HCT116 (cell line): ENCODE measurements around the gene DNAAF8. TPM values are rescaled to one million over a fixed set of nuclear protein-coding genes. Genes with fewer than 3 reads are reported as not detected.

Experiments
- ATAC-seq: fragments of 200-7000 bp; cut with Tn5 transposase; 2 replicates; pipeline ENCODE4 v1.9.1; 2020; ENCODE audit warnings: mild to moderate bottlenecking, moderate library complexity
- BruUV-seq: library from RNA; stranded (reverse); fragments of 400-500 nt; replicated peaks from 2 replicates; lab custom pipeline; 2021; lab: Mats Ljungman, UMichigan
- CTCF ChIA-PET: fragments of 300-600 bp; sonication (Branson Sonifier 250); formaldehyde crosslinking; loops from one replicate; lab custom pipeline; 2021; ENCODE audit warnings: antibody characterized with exemption; lab: Charles Lee
- POLR2A ChIA-PET: fragments of 300-600, 350-600 bp; sonication (Branson Sonifier 250); formaldehyde crosslinking; loops from one replicate; lab custom pipeline; 2021; ENCODE audit warnings: antibody characterized with exemption; lab: Charles Lee
- RAD21 ChIA-PET, 2 experiments: fragments of 300-600 bp; sonication (Branson Sonifier 250); formaldehyde crosslinking; loops; one replicate each; lab custom pipeline; 2023; ENCODE audit warnings: low total read pairs in 2 of 2; ENCODE audit not compliant: uncharacterized antibody in 2 of 2, unreplicated experiment in 2 of 2, low non-redundant PET in 1 of 2; lab: Charles Lee
- DNase-seq: peaks from one replicate; pipeline ENCODE4 v3.0.0-alpha.2; 2010; ENCODE audit warnings: low read depth, low spot score
- H2AFZ ChIP-seq: fragments of 200-600 bp; shearing (Covaris generic), sonication (generic); 2 replicates; pipeline ENCODE4 v1.6.1; 2017; ENCODE audit warnings: low read depth, mixed run types, mixed read lengths, antibody characterized with exemption, low read length; ENCODE audit not compliant: poor library complexity, severe bottlenecking
- H3K27ac ChIP-seq: 2 replicates; pipeline ENCODE4 v1.5.1; 2012; ENCODE audit warnings: low read depth, low read length
- H3K27me3 ChIP-seq: fragments of 200-600 bp; sonication (generic); 2 replicates; pipeline ENCODE4 v1.6.1; 2016; ENCODE audit warnings: mixed run types, low read length, mixed read lengths; ENCODE audit not compliant: insufficient read depth
- H3K36me3 ChIP-seq, 2 experiments: fragments of 200-500 bp in 1 of 2; fragments of 200-600 bp in 1 of 2; sonication (Bioruptor generic) in 1 of 2; sonication (generic) in 1 of 2; 2 replicates each; pipeline versions ENCODE4 v1.5.1 to v1.6.1; 2014 to 2016; ENCODE audit warnings: low read length in 2 of 2, inconsistent platforms in 1 of 2, mixed read lengths in 1 of 2, mixed run types in 1 of 2; ENCODE audit not compliant: insufficient read depth in 2 of 2, control insufficient read depth in 1 of 2
- H3K4me1 ChIP-seq, 2 experiments: fragments of 200-600 bp in 1 of 2; sonication (generic) in 1 of 2; 2 replicates each; pipeline versions ENCODE4 v1.5.1 to v1.6.1; 2012 to 2017; ENCODE audit warnings: low read length in 2 of 2, inconsistent platforms in 1 of 2, mild to moderate bottlenecking in 1 of 2, mixed read lengths in 1 of 2, mixed run types in 1 of 2, moderate library complexity in 1 of 2; ENCODE audit not compliant: insufficient read depth in 2 of 2, control insufficient read depth in 1 of 2
- H3K4me2 ChIP-seq: fragments of 200-600 bp; sonication (generic); 2 replicates; pipeline ENCODE4 v1.6.1; 2017; ENCODE audit warnings: mixed run types, low read length, mixed read lengths
- H3K4me3 ChIP-seq, 2 experiments: fragments of 200-600 bp in 1 of 2; sonication (generic) in 1 of 2; replicated peaks in 1 of 2; 2 replicates each; pipeline ENCODE4 v1.5.1; 2011 to 2016; ENCODE audit warnings: low read length in 2 of 2, control low read depth in 1 of 2, low read depth in 1 of 2, mild to moderate bottlenecking in 1 of 2, mixed read lengths in 1 of 2, mixed run types in 1 of 2
- H3K79me2 ChIP-seq: fragments of 200-600 bp; sonication (generic); 2 replicates; pipeline ENCODE4 v1.6.1; 2017; ENCODE audit warnings: mild to moderate bottlenecking, mixed run types, low read length, moderate library complexity, mixed read lengths; ENCODE audit not compliant: insufficient read depth
- H3K9ac ChIP-seq: fragments of 200-600 bp; sonication (generic); 2 replicates; pipeline ENCODE4 v1.6.1; 2016; ENCODE audit warnings: low read length, mixed read lengths
- H3K9me2 ChIP-seq: fragments of 200-600 bp; sonication (generic), shearing (Covaris generic); 2 replicates; pipeline ENCODE4 v1.6.1; 2017; ENCODE audit warnings: mixed run types, mild to moderate bottlenecking, moderate library complexity; ENCODE audit not compliant: insufficient read depth
- H3K9me3 ChIP-seq, 2 experiments: fragments of 200-500 bp in 1 of 2; fragments of 200-600 bp in 1 of 2; sonication (Bioruptor generic) in 1 of 2; sonication (generic) in 1 of 2; 2 replicates each; pipeline ENCODE4 v1.6.1; 2014 to 2017; ENCODE audit warnings: low read length in 2 of 2, mixed read lengths in 2 of 2, inconsistent platforms in 1 of 2, low read depth in 1 of 2, mild to moderate bottlenecking in 1 of 2, mixed run types in 1 of 2, moderate library complexity in 1 of 2; ENCODE audit not compliant: control insufficient read depth in 1 of 2, insufficient read depth in 1 of 2
- H4K20me1 ChIP-seq: fragments of 200-600 bp; sonication (generic), shearing (Covaris generic); 2 replicates; pipeline ENCODE4 v1.6.1; 2017; ENCODE audit warnings: mixed run types, mild to moderate bottlenecking, moderate library complexity; ENCODE audit not compliant: insufficient read depth
- CBX3 ChIP-seq: IDR thresholded peaks from 2 replicates; pipeline ENCODE4 v1.6.1; 2012; ENCODE audit warnings: low read depth
- EGR1 ChIP-seq: IDR thresholded peaks from 2 replicates; pipeline ENCODE4 v1.6.1; 2012; ENCODE audit warnings: low read depth
- ELF1 ChIP-seq: IDR thresholded peaks from 2 replicates; pipeline ENCODE4 v1.6.1; 2012; ENCODE audit warnings: low read depth, borderline replicate concordance
- EZH2 ChIP-seq: fragments of 200-600 bp; sonication (generic); IDR thresholded peaks from 2 replicates; pipeline ENCODE4 v1.6.1; 2017; ENCODE audit warnings: antibody characterized with exemption, mixed run types
- EZH2phosphoT487 ChIP-seq: fragments of 200-600 bp; IDR thresholded peaks from 2 replicates; pipeline ENCODE4 v1.6.1; 2018; ENCODE audit warnings: antibody characterized with exemption, borderline replicate concordance
- POLR2A ChIP-seq: IDR thresholded peaks from 2 replicates; pipeline ENCODE4 v1.7.0; 2011; ENCODE audit warnings: borderline replicate concordance; ENCODE audit not compliant: insufficient read depth, insufficient read length; ENCODE audit errors: extremely low read depth
- POLR2AphosphoS5 ChIP-seq: IDR thresholded peaks from 2 replicates; pipeline ENCODE4 v1.6.1; 2011; ENCODE audit warnings: mild to moderate bottlenecking, low read depth, low read length, moderate library complexity
- RAD21 ChIP-seq: IDR thresholded peaks from 2 replicates; pipeline ENCODE4 v1.6.1; 2012; ENCODE audit warnings: low read depth, mild to moderate bottlenecking
- SIN3A ChIP-seq: IDR thresholded peaks from 2 replicates; pipeline ENCODE4 v1.6.1; 2012; ENCODE audit warnings: low read depth
- SRF ChIP-seq: IDR thresholded peaks from 2 replicates; pipeline ENCODE4 v1.6.1; 2012; ENCODE audit warnings: low read depth
- TCF7L2 ChIP-seq: IDR thresholded peaks from 2 replicates; pipeline ENCODE4 v1.7.0; 2011; ENCODE audit warnings: borderline replicate concordance, inconsistent platforms; ENCODE audit not compliant: insufficient read depth, insufficient read length; ENCODE audit errors: extremely low read depth
- ZNF274 ChIP-seq: fragments of 200-500 bp; sonication (Bioruptor generic); IDR thresholded peaks from 2 replicates; pipeline ENCODE4 v1.6.1; 2014; ENCODE audit warnings: mild to moderate bottlenecking, low read depth, low read length, inconsistent platforms
- intact Hi-C: fragments of 100-400 bp; cut with micrococcal nuclease; formaldehyde crosslinking; loops from 2 replicates; pipeline ENCODE4 v1.10.0; 2022
- total RNA-seq: library from RNA; stranded (reverse); gene quantifications from one replicate; pipeline ENCODE4 v1.2.1, GENCODE V29; 2021; ENCODE audit not compliant: unreplicated experiment
- TF ChIP-seq, protein P1 (sequence below): IDR thresholded peaks from 2 replicates; pipeline ENCODE4 v1.6.1; 2011; ENCODE audit warnings: mild to moderate bottlenecking, low read length, moderate library complexity; ENCODE audit not compliant: insufficient replicate concordance; ENCODE audit errors: extremely low read depth
- TF ChIP-seq, protein P2 (sequence below): IDR thresholded peaks from 2 replicates; pipeline ENCODE4 v1.6.1; 2012
- TF ChIP-seq, protein P3 (sequence below): IDR thresholded peaks from 2 replicates; pipeline ENCODE4 v1.6.1; 2012; ENCODE audit warnings: low read depth

DNAAF8 gene
- total RNA-seq, 1 experiment from 2014 or later: 1.0 TPM

DNA sequence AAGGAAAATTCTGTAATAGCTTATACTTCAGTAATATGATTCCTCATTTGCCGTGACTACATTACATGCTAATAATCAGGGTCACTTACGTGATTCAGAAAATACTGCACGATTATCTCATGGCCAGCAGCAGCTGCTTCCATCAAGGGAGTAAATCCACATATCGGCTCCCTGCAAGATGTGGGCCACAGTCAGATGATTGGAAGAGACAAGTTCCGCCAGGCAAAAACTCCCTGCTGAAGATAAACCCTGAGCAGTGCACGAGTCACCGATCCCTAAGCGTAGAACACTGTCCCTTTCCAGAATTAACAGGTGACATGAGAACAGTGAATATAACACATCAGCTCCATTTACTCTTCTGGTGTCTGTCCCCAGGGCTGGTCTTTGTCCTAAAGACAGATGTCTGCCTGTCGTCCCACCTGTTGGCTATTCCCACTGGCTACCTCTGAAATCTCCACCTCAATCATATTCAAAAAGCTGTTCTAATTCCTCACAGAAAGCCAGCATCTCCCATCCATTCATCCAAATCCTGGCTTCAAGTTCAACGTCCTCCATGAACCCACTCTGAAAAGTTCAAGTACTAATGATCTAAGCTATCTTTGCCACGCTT, 9.6 kb upstream of the DNAAF8 start:
- Histone ChIP-seq H4K20me1 (no peaks in the 10 kb centered on the region), H3K9me3 (no peaks in the 10 kb centered on the region)
- intact Hi-C loops: no loop called here
- TF ChIP-seq ZNF274 (no peak), SRF (no peak), POLR2AphosphoS5 (no peak), SIN3A (no peak), EGR1 (no peak), TCF7L2 (no peak), POLR2A (no peak), RAD21 (no peak), ELF1 (no peak), CBX3 (no peak), EZH2 (no peak), EZH2phosphoT487 (no peak)
- TF ChIP-seq, protein P1, sequence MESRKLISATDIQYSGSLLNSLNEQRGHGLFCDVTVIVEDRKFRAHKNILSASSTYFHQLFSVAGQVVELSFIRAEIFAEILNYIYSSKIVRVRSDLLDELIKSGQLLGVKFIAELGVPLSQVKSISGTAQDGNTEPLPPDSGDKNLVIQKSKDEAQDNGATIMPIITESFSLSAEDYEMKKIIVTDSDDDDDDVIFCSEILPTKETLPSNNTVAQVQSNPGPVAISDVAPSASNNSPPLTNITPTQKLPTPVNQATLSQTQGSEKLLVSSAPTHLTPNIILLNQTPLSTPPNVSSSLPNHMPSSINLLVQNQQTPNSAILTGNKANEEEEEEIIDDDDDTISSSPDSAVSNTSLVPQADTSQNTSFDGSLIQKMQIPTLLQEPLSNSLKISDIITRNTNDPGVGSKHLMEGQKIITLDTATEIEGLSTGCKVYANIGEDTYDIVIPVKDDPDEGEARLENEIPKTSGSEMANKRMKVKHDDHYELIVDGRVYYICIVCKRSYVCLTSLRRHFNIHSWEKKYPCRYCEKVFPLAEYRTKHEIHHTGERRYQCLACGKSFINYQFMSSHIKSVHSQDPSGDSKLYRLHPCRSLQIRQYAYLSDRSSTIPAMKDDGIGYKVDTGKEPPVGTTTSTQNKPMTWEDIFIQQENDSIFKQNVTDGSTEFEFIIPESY: no peak
- TF ChIP-seq, protein P2, sequence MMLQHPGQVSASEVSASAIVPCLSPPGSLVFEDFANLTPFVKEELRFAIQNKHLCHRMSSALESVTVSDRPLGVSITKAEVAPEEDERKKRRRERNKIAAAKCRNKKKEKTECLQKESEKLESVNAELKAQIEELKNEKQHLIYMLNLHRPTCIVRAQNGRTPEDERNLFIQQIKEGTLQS: no peak
- TF ChIP-seq, protein P3, sequence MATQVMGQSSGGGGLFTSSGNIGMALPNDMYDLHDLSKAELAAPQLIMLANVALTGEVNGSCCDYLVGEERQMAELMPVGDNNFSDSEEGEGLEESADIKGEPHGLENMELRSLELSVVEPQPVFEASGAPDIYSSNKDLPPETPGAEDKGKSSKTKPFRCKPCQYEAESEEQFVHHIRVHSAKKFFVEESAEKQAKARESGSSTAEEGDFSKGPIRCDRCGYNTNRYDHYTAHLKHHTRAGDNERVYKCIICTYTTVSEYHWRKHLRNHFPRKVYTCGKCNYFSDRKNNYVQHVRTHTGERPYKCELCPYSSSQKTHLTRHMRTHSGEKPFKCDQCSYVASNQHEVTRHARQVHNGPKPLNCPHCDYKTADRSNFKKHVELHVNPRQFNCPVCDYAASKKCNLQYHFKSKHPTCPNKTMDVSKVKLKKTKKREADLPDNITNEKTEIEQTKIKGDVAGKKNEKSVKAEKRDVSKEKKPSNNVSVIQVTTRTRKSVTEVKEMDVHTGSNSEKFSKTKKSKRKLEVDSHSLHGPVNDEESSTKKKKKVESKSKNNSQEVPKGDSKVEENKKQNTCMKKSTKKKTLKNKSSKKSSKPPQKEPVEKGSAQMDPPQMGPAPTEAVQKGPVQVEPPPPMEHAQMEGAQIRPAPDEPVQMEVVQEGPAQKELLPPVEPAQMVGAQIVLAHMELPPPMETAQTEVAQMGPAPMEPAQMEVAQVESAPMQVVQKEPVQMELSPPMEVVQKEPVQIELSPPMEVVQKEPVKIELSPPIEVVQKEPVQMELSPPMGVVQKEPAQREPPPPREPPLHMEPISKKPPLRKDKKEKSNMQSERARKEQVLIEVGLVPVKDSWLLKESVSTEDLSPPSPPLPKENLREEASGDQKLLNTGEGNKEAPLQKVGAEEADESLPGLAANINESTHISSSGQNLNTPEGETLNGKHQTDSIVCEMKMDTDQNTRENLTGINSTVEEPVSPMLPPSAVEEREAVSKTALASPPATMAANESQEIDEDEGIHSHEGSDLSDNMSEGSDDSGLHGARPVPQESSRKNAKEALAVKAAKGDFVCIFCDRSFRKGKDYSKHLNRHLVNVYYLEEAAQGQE: no peak
- TF ChIP-seq, all 23 proteins: peak for 0
- RAD21 ChIA-PET: no interaction called here
- CTCF ChIA-PET: interaction anchor here (1.1 kb wide), 1 partner anchor 10 kb away, joined by 3 read pairs; the partner anchor contains the start of genes ANKS3 and DNAAF8
- Histone ChIP-seq H3K9me2 (no peaks in the 10 kb centered on the region), H3K4me3 (no peak overlapping the region), H3K4me1 (no peaks in the 10 kb centered on the region), H2AFZ (no peak overlapping the region), H3K9ac (no peak overlapping the region), H3K27me3 (no peaks in the 10 kb centered on the region), H3K27ac (no peak overlapping the region), H3K36me3 (peaks cover 6 to 19% of the 10 kb centered on the region in 2 experiments; a peak in 3 of 4 replicates), H3K4me2 (no peak overlapping the region), H3K79me2 (no peaks in the 10 kb centered on the region; the same call in 1 of the 2 replicates)
- DNase-seq (no peak), ATAC-seq (no peak)
- BruUV-seq: no TSS peak
- POLR2A ChIA-PET: interaction anchor here (0.9 kb wide), 1 partner anchor 9 kb away, joined by 4 read pairs; the partner anchor contains the start of genes ANKS3 and DNAAF8
